NCI-H2107 treated with DMSO at 0.1 percent for 48 hours (cell line): Measurements from ENCODE around the gene REPS2.
"Not testable (repeated sequence)": the region's sequence is repeated elsewhere in the genome, so short reads cannot be mapped to it uniquely, and the experiment has no call there.

Experiments used
- DNase-seq: peaks from one replicate; lab custom pipeline; 2025; ENCODE audit not compliant: unreplicated experiment; lab: John Stamatoyannopoulos, UW

Gene REPS2

GRCh38 chrX:16963216-16963615 is 16.8 kb downstream of the REPS2 start:
- no peak for DNase-seq

- DNase-seq: not testable (repeated sequence)
These were observed 18.5 kb downstream of the REPS2 start for GRCh38 chrX:16964976-16965375.

DNA sequence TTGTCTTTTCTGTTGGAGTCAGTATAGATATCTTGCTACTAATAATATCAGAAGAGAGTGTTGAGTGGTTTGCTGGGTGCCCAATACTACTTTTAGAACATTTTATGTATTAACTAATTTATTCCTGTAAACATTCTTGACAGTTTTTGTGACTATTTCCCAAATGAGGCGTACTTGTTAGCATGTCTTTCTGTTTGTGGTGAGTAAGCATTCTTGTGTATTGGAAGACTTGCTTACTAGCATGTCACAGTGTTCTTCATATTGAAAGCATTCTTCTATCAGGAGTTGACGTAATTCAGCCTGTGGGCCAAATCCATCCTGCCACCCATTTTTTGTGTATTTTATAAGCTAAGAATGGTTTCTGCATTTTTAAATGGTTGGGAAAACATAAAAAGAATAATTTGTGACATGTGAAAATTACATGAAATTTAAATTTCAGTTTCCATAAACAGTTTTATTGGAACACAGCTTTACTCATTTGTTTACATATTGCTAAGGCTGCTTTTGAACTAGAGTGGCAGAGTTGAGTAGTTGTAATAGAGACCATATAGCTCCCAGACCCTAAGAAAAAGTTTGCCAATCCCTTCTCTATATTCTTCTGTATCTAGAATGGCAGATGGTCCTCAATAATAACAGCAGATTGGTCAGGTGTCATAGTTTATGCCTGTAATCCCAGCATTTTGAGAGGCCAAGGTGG is 20.4 kb downstream of the REPS2 start:
- no peak for DNase-seq

- DNase-seq: not testable (repeated sequence)
These were observed 22.3 kb downstream of the REPS2 start for GRCh38 chrX:16968753-16969152.

DNA sequence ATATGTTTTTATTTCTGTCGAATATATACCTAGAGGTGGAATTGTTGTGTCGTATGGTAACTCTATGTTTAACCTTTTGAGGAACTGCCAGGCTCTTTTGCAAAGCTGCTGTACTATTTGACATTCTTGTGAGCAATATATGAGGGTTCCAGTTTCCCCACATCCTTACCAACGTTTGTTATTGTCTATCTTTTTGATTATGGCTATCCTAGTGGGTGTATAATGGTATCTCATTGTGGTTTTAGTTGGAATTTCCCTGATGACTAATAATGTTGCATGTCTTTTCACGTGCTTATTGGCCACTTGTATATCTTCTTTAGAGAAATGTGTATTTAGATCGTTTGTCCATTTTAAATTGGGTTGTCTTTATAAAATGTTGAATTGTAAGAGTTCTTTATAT is 24.5 kb downstream of the REPS2 start:
- DNase-seq: no peak

GRCh38 chrX:16971694-16972093 is 25.2 kb downstream of the REPS2 start:
- DNase-seq: no peak

GRCh38 chrX:16975233-16975632 is 28.8 kb downstream of the REPS2 start:
- DNase-seq: no peak

- DNase-seq: no peak
These were observed 31.3 kb downstream of the REPS2 start for GRCh38 chrX:16977771-16978170.

- no peak for DNase-seq
These were observed 31.9 kb downstream of the REPS2 start for GRCh38 chrX:16978193-16978984.

DNA sequence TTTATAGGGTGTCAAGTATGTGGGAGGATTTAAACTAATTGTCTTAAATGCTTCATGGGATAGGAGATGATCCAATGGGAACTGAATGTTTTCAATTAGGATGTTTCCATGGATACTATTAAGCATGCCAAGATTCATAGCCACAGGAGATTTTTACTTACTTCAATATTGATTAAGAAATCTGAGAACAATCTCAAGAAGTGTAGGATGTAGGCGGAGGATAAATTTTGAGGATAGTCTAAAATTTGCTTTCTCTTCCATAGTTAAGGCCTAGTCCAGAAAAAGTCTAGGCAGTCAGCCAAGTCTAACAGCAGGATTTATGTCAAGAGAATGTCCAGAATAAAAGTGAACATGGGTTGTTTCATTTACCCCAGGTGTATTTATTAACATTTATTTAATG is 32.8 kb downstream of the REPS2 start:
- DNase-seq: no peak

- DNase-seq: no peak
These were observed 34.8 kb downstream of the REPS2 start for GRCh38 chrX:16981209-16981608.

DNA sequence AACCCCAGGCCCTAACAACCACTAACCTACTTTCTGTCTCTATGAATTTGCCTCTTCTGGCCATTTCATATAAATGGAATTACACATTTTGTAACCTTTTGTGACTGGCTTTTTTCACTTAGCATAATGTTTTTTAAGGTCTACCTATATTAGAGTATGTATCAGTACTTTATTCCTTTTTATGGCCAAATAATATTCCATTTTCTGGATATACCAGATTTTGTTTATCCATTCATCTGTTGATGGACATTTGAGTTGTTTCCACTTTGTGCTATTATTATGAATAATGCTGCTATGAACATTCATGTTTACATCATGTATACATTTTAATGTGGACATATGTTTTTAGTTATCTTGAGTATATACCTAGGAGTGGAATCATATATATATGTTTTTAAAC is 35.5 kb downstream of the REPS2 start:
- no peak for DNase-seq

GRCh38 chrX:16983051-16983450 is 36.6 kb downstream of the REPS2 start:
- no peak for DNase-seq

DNA sequence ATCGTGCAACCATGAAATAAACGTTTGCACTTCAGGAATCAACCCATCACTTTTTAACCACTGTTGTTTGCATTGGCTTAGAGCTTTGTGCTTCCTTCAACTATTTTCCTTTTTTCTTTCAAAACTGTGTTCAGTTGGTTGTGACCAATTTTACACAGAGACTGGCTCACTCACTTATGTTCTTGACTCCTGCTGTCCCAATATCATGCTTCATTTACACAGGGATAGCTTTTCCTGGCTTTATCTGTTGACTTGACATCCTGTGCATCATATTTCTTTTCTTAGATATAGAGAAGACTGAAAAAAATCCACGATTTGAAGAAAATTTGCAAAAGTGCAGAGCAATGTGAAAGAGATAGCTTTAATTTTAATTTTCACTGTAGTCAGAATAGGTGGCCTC is 38.8 kb downstream of the REPS2 start:
- no peak for DNase-seq

DNA sequence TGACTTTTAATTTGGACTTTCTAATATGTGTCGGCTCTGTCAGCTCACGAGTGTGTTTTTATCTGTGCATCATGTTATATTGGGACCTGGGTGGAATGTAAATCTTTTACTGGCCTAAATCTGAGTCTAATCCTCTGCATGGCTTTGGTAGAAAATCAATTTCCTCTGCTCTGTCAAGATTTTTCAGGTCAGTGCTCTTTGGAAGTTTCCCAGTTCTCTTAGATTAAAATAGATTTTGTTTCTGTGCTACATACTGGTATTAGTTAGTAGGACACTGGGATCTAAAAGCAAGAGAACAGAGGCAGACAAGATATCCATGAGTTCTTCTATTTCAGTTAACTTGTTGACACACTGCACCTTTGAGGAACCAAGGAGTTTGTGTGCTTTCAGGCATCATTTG is 39.7 kb downstream of the REPS2 start:
- no peak for DNase-seq

DNA sequence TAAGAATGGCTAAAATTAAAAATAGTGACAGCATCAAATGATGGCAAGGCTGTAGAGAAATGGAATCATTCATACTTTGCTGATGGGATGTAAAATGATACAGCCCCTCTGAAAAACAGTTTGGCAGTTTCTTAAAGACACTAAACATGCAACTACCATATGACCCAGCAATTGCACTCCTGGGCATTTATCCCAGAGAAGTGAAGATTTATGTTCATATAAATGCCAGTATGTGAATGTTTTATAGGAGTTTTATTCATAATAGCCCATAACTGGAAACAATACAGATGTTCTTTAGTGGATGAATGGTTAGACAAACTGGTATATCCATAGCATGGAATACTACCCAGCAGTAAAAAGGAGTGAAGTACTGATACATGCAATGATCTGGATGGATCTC is 43.3 kb downstream of the REPS2 start:
- DNase-seq: no peak

GRCh38 chrX:16990839-16991238 is 44.4 kb downstream of the REPS2 start:
- no peak for DNase-seq

DNA sequence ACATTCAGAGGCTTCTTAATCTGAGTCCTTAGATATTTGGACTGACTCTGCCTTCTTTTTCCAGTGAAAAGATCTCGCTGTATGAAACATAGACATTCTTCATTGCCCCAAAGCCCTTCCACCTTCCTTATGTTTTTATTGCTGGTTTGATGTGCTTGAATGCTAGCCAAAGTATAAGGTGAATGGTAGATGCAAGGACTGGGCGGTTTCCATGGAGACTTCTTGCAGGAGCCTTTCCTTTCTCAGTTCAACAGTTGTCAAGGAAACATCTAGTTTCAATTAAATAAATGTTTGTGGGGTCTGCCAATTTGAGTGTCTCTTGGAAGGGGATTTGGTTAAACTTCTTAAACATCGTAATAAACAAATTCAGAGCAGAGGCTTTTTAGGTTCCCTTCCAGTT is 46.0 kb downstream of the REPS2 start:
- DNase-seq: no peak

- DNase-seq: no peak
These were observed 46.5 kb downstream of the REPS2 start for GRCh38 chrX:16992951-16993350.

- no peak for DNase-seq
These were observed 47.4 kb downstream of the REPS2 start for GRCh38 chrX:16993791-16994318.

DNA sequence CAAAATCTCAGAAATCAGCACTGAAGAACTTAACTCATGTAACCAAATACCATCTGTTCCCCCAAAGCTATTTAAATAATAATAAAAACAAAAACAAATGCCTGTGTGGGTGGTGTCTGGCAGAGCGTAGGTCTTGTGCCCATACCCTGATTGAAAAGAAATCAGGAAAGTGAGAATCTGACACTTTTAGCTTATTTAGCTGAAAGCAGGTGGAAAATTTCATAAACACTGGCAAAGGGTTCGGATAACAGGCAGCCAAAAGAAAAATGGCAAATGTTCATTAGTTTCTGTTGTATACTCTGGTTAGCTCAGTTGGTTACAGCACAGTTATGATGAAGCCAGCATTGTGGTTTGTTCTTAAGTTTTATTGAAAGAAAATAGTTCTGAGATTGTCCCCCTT is 48.3 kb downstream of the REPS2 start:
- DNase-seq: no peak

DNA sequence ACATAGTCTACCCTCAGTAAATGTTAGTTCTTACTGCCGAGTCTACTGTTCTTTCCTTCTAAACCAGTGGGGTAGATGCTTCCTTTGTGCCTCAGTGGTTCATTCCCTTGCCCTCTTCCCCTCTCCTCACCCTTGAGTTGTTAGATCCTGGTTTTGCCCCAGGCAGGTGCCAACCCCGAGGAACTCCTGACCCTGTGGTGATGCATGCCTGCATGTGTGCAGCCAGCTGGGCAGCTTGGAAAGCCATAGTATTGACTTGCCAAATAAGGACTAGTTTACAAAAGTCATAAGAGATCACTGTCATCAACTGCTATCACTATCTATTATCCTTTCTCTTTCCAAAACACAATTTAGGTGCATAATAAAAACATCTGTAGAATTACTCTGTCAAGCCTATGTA is 50.9 kb downstream of the REPS2 start:
- DNase-seq: no peak
